Measurements from ENCODE around the gene MRFAP1L1. TPM values are rescaled to one million over a fixed set of nuclear protein-coding genes. Genes with fewer than 3 reads are reported as not detected.
A peak's percentile ranks its signal among the peaks of the same experiment; 100 is the strongest.

Gene MRFAP1L1
- total and polyA plus RNA-seq, 7 experiments from 2014 or later, result 24.8 to 160 (median 116) TPM

GRCh38 chr4:6716958-6717655 lies 7.4 kb upstream of the MRFAP1L1 start:
- CTCF ChIA-PET, result interaction anchor here (0.5 to 8.4 kb wide), 15 partner anchors 9 to 356 kb away, joined by 3 to 156 read pairs (median 4); partner anchors contain the start of gene GRPEL1
- intact Hi-C loops (cut with micrococcal nuclease), result loop anchor here (1.0 to 5.0 kb wide), 15 partner anchors 8 to 351 kb away; partner anchors contain the start of genes GRPEL1 (in 2 of the 2), MRFAP1 (in 2 of the 2), TBC1D14 (in 2 of the 2) and KIAA0232 (in 1 of the 2)
- H3K27me3 ChIP-seq (ENCODE audit: control insufficient read depth in 2 of 2, insufficient read depth in 2 of 2, low read length in 2 of 2), result no peaks in the 10 kb centered on the region
- peak overlapping the region; percentile 86 for H3K4me3 ChIP-seq (ENCODE audit: low read length)
- peaks cover 0 to 5% (median 0%) of the 10 kb centered on the region in 5 donors for H3K27me3 Mint-ChIP-seq
- peaks cover 22 to 51% (median 34%) of the 10 kb centered on the region in 7 donors for H3K4me1 Mint-ChIP-seq
- no peaks in the 10 kb centered on the region for H3K36me3 ChIP-seq (ENCODE audit: control insufficient read depth in 2 of 3, insufficient read depth in 3 of 3, low read length in 3 of 3)
- H3K36me3 Mint-ChIP-seq, result peaks cover 0 to 11% (median 4%) of the 10 kb centered on the region in 5 donors
- POLR2A ChIA-PET, result interaction anchor here (0.7 to 23.6 kb wide), 24 partner anchors 9 to 351 kb away, joined by 3 to 696 read pairs (median 6); partner anchors contain the start of genes GRPEL1, KIAA0232, MRFAP1 and S100P
- H3K27ac Mint-ChIP-seq, result peak overlapping the region; percentile 83 to 100 (median 97)
- no peak for DNase-seq
- peak overlapping the region; percentile 90 for H3K27ac ChIP-seq (ENCODE audit: low read depth, low read length)
- H3K9me3 ChIP-seq (ENCODE audit: control insufficient read depth in 2 of 3, low read length in 3 of 3), result no peaks in the 10 kb centered on the region
- peaks cover 0 to 5% (median 0%) of the 10 kb centered on the region in 11 donors for H3K9me3 Mint-ChIP-seq
- H3K4me3 Mint-ChIP-seq, result peak overlapping the region; percentile 86 to 99 (median 94)
- H3K4me1 ChIP-seq (ENCODE audit: control insufficient read depth in 2 of 2, insufficient read depth in 2 of 2, low read length in 2 of 2), result peaks cover 19 to 20% of the 10 kb centered on the region in 2 donors
- ATAC-seq, result no peak

- no peaks in the 10 kb centered on the region for H3K9me3 ChIP-seq (ENCODE audit: control insufficient read depth in 2 of 3, low read length in 3 of 3)
- H3K27me3 ChIP-seq (ENCODE audit: control insufficient read depth in 2 of 2, insufficient read depth in 2 of 2, low read length in 2 of 2), result no peaks in the 10 kb centered on the region
- Mint-ChIP-seq H3K4me1 (peaks cover 22 to 52% (median 36%) of the 10 kb centered on the region in 7 donors), H3K27me3 (peaks cover 0 to 8% (median 0%) of the 10 kb centered on the region in 5 donors), H3K27ac (peak within 1 kb of the TSS; percentile 94 to 100 (median 97)), H3K9me3 (peaks cover 0 to 5% (median 0%) of the 10 kb centered on the region in 11 donors), H3K4me3 (peak within 1 kb of the TSS; percentile 89 to 99 (median 95)), H3K36me3 (peaks cover 0 to 11% (median 4%) of the 10 kb centered on the region in 5 donors)
- no peaks in the 10 kb centered on the region for H3K36me3 ChIP-seq (ENCODE audit: control insufficient read depth in 2 of 3, insufficient read depth in 3 of 3, low read length in 3 of 3)
- intact Hi-C loops (cut with micrococcal nuclease), result loop anchor here (1.0 to 5.0 kb wide), 14 partner anchors 8 to 352 kb away; partner anchors contain the start of genes GRPEL1 (in 2 of the 2), MRFAP1 (in 2 of the 2), TBC1D14 (in 2 of the 2) and KIAA0232 (in 1 of the 2)
- H3K4me1 ChIP-seq (ENCODE audit: control insufficient read depth in 2 of 2, insufficient read depth in 2 of 2, low read length in 2 of 2), result peaks cover 19 to 20% of the 10 kb centered on the region in 2 donors
- ChIA-PET POLR2A (interaction anchor here (0.7 to 23.6 kb wide), 27 partner anchors 8 to 352 kb away, joined by 3 to 696 read pairs (median 5); partner anchors contain the start of genes GRPEL1, KIAA0232, MRFAP1 and S100P), CTCF (interaction anchor here (1.0 to 8.4 kb wide), 10 partner anchors 17 to 354 kb away, joined by 3 to 156 read pairs (median 4); partner anchors contain the start of genes GRPEL1 and MRFAP1)
- ATAC-seq, result peak; percentile 92
- peak within 1 kb of the TSS; percentile 90 for H3K27ac ChIP-seq (ENCODE audit: low read depth, low read length)
- H3K4me3 ChIP-seq (ENCODE audit: low read length), result peak within 1 kb of the TSS; percentile 86
- peak; percentile 86 to 95 (median 91) for DNase-seq
Observed at GRCh38 chr4:6716018-6716911, 6.6 kb upstream of the MRFAP1L1 start, which contains the start of gene BLOC1S4. Gene BLOC1S4, plus strand, starts transcription at chr4:6716174. Its CDS starts 36 bp downstream, at chr4:6716210.

GRCh38 chr4:6715704-6716017 lies 6.0 kb upstream of the MRFAP1L1 start:
- H3K4me1 Mint-ChIP-seq, result peaks cover 28 to 54% (median 42%) of the 10 kb centered on the region in 7 donors
- H3K27me3 ChIP-seq (ENCODE audit: control insufficient read depth in 2 of 2, insufficient read depth in 2 of 2, low read length in 2 of 2), result no peaks in the 10 kb centered on the region

GRCh38 chr4:6714954-6715353 lies 5.3 kb upstream of the MRFAP1L1 start:
- peaks cover 22 to 27% of the 10 kb centered on the region in 2 donors for H3K4me1 ChIP-seq (ENCODE audit: control insufficient read depth in 2 of 2, insufficient read depth in 2 of 2, low read length in 2 of 2)
- ChIA-PET CTCF (interaction anchor here (0.6 to 8.4 kb wide), 7 partner anchors 13 to 195 kb away, joined by 3 to 156 read pairs (median 5); partner anchors contain the start of gene TBC1D14), POLR2A (interaction anchor here (0.6 to 23.6 kb wide), 11 partner anchors 19 to 353 kb away, joined by 3 to 696 read pairs (median 4); partner anchors contain the start of genes GRPEL1, KIAA0232, MRFAP1 and S100P)
- Mint-ChIP-seq H3K27ac (peak overlapping the region in 5 of 9 donors; percentile 48 to 100 (median 97)), H3K36me3 (peaks cover 0 to 13% (median 4%) of the 10 kb centered on the region in 5 donors), H3K4me3 (peak overlapping the region in 4 of 10 donors; percentile 33 to 56 (median 40)), H3K4me1 (peaks cover 24 to 55% (median 43%) of the 10 kb centered on the region in 7 donors), H3K9me3 (peaks cover 0 to 5% (median 0%) of the 10 kb centered on the region in 11 donors), H3K27me3 (peaks cover 0 to 12% (median 0%) of the 10 kb centered on the region in 5 donors)
- intact Hi-C loops (cut with micrococcal nuclease), result loop anchor here in 1 of 2 donors (5.0 kb wide), 1 partner anchor 257 kb away; no protein-coding TSS in a partner anchor
- DNase-seq (no peak), ATAC-seq (no peak)
- H3K27me3 ChIP-seq (ENCODE audit: control insufficient read depth in 2 of 2, insufficient read depth in 2 of 2, low read length in 2 of 2), result no peaks in the 10 kb centered on the region
- H3K27ac ChIP-seq (ENCODE audit: low read depth, low read length), result peak overlapping the region; percentile 90
- H3K9me3 ChIP-seq (ENCODE audit: control insufficient read depth in 2 of 3, low read length in 3 of 3), result no peaks in the 10 kb centered on the region
- H3K4me3 ChIP-seq (ENCODE audit: low read length), result no peak overlapping the region
- H3K36me3 ChIP-seq (ENCODE audit: control insufficient read depth in 2 of 3, insufficient read depth in 3 of 3, low read length in 3 of 3), result no peaks in the 10 kb centered on the region

More at GRCh38 chr4:6715704-6716017, 6.0 kb upstream of the MRFAP1L1 start:
- H3K4me1 ChIP-seq (ENCODE audit: control insufficient read depth in 2 of 2, insufficient read depth in 2 of 2, low read length in 2 of 2), result peaks cover 20 to 21% of the 10 kb centered on the region in 2 donors
- Mint-ChIP-seq H3K36me3 (peaks cover 0 to 12% (median 4%) of the 10 kb centered on the region in 5 donors), H3K27ac (peak overlapping the region; percentile 94 to 100 (median 97)), H3K4me3 (peak overlapping the region; percentile 89 to 99 (median 95)), H3K27me3 (peaks cover 0 to 12% (median 0%) of the 10 kb centered on the region in 5 donors), H3K9me3 (peaks cover 0 to 5% (median 0%) of the 10 kb centered on the region in 11 donors)
- ATAC-seq (no peak), DNase-seq (no peak)
- intact Hi-C loops (cut with micrococcal nuclease), result loop anchor here (1.0 to 5.0 kb wide), 14 partner anchors 7 to 353 kb away; partner anchors contain the start of genes GRPEL1 (in 2 of the 2), MRFAP1 (in 2 of the 2), TBC1D14 (in 2 of the 2) and KIAA0232 (in 1 of the 2)
- CTCF ChIA-PET, result interaction anchor here (1.0 to 8.4 kb wide), 7 partner anchors 14 to 184 kb away, joined by 3 to 156 read pairs (median 5); partner anchors contain the start of gene MRFAP1
- H3K9me3 ChIP-seq (ENCODE audit: control insufficient read depth in 2 of 3, low read length in 3 of 3), result no peaks in the 10 kb centered on the region
- H3K27ac ChIP-seq (ENCODE audit: low read depth, low read length), result peak overlapping the region; percentile 90
- no peaks in the 10 kb centered on the region for H3K36me3 ChIP-seq (ENCODE audit: control insufficient read depth in 2 of 3, insufficient read depth in 3 of 3, low read length in 3 of 3)
- POLR2A ChIA-PET, result interaction anchor here (0.7 to 23.6 kb wide), 19 partner anchors 8 to 353 kb away, joined by 3 to 696 read pairs (median 5); partner anchors contain the start of genes GRPEL1, KIAA0232, MRFAP1 and S100P
- peak overlapping the region; percentile 86 for H3K4me3 ChIP-seq (ENCODE audit: low read length)

GRCh38 chr4:6710996-6711395 lies 1.3 kb upstream of the MRFAP1L1 start:
- Mint-ChIP-seq H3K4me1 (peaks cover 40 to 66% (median 61%) of the 10 kb centered on the region in 7 donors), H3K9me3 (peaks cover 0 to 5% (median 0%) of the 10 kb centered on the region in 11 donors), H3K4me3 (peak overlapping the region in 3 of 10 donors; percentile 16 to 45 (median 38)), H3K36me3 (peaks cover 11 to 36% (median 20%) of the 10 kb centered on the region in 5 donors), H3K27ac (peak overlapping the region in 4 of 9 donors; percentile 97 to 99 (median 98)), H3K27me3 (peaks cover 0 to 12% (median 0%) of the 10 kb centered on the region in 5 donors)
- ATAC-seq (no peak), DNase-seq (no peak)
- Histone ChIP-seq H3K4me3 (ENCODE audit: low read length) (no peak overlapping the region), H3K9me3 (ENCODE audit: control insufficient read depth in 2 of 3, low read length in 3 of 3) (no peaks in the 10 kb centered on the region), H3K36me3 (ENCODE audit: control insufficient read depth in 2 of 3, insufficient read depth in 3 of 3, low read length in 3 of 3) (peaks cover 0 to 19% (median 0%) of the 10 kb centered on the region in 3 experiments), H3K27me3 (ENCODE audit: control insufficient read depth in 2 of 2, insufficient read depth in 2 of 2, low read length in 2 of 2) (no peaks in the 10 kb centered on the region), H3K4me1 (ENCODE audit: control insufficient read depth in 2 of 2, insufficient read depth in 2 of 2, low read length in 2 of 2) (peaks cover 40 to 42% of the 10 kb centered on the region in 2 donors), H3K27ac (ENCODE audit: low read depth, low read length) (no peak overlapping the region)
- intact Hi-C loops (cut with micrococcal nuclease), result no loop called here
- POLR2A ChIA-PET, result interaction anchor here (18.3 to 23.6 kb wide), 2 partner anchors 15 to 35 kb away, joined by 552 to 696 read pairs; partner anchors contain the start of gene S100P
- CTCF ChIA-PET, result interaction anchor here (0.7 to 4.6 kb wide), 2 partner anchors 36 to 163 kb away, joined by 3 to 44 read pairs; a partner anchor contains a TSS
